Erythroblast (primary cell): ENCODE results near the gene ARHGEF40.

Source experiments
- GATA1 ChIP-seq: IDR thresholded peaks from 2 replicates; pipeline ENCODE4 v1.6.1; 2011; ENCODE audit warnings: low read depth, mild to moderate bottlenecking, control low read depth, low read length, moderate library complexity
- POLR2A ChIP-seq: IDR thresholded peaks from 2 replicates; pipeline ENCODE4 v1.6.1; 2011; ENCODE audit warnings: mild to moderate bottlenecking, low read length

GRCh38 chr14:21090940-21091663 lies 21.0 kb downstream of the ARHGEF40 start:
- TF ChIP-seq POLR2A (no peak), GATA1 (no peak)
